Stimulated activated CD8-positive, alpha-beta memory T cell treated with anti-CD3 and anti-CD28 coated beads, Interleukin-15, amount 100 ng/mL, for 1 hour (primary cell): ENCODE data around the gene CASKIN2.

Experiments
- DNase-seq: peaks from one replicate; pipeline ENCODE4 v3.0.0-alpha.2; 2020; ENCODE audit warnings: low read depth

CASKIN2 gene

DNA sequence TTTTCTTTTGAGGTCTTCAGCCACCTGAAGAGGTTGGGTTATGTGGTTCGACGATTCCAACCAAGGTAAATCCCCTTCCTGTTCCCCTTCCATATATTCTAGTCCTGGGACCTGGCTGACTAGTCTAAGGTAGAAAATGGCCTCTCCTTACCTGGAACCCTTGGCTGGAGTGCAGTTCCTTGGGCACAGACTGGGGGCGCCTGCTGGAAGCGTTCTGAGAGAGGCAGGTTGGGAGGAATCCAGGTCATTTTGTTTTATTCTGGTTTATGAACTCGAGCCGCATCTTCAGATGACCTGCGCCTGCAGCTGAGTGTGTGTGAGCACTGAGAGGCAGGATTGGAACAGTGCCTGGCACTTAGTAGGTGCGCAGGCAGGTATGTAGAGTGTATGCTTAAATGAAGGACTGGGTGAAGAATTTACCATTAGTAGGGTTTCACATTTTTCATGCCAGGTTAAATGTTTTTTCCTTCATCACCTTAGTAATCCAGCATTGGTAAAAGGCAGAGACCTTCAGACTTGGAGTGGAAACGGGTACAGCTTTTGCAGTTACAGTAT lies 3.7 kb upstream of the CASKIN2 start:
- no peak for DNase-seq

DNA sequence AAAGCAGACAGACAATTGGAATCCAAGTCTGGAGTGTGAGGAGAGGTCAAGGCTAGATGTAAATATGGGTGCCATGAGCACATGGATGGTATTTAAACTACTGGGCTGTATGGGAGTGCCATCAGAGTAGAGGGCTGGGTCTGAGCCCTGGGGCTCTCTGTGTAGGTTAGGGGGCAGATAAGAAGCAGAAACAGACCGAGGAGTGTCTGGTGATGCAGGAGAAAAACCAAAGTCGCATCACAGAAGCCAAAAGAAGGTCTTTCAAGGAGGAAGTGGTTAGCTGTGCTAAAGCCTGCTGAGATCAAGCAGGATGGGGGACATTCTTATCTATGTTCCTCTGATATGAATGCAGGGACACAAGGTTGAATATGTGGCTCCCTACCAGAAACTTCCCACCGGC lies 2.9 kb upstream of the CASKIN2 start:
- no peak for DNase-seq

DNA sequence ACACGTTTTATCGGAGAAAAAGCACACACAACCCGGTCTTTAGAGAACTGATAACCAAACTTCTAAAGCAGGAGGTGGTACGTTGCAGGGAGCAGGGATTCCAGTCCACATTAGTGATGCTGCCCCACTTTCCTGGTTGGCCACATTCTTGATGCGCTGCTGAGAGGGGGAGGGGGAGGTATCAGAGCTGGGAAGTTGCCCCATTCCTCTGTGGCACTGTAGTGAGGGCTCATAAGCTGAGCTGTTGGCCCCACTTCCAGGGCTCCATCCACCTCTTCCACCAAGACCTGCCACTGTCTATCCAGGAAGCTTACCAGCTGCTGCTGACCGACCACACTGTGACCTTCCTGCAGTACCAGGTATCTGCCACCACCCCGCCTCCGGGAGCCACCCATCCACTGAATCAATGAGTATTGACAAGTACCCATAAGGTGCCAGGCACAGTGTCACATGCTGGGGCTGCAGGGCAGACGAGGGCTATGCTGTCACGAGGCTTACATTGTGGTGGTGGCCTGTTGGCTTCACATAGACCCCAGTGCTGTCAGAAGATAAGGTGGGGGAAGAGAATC lies 2.0 kb upstream of the CASKIN2 start:
- no peak for DNase-seq

DNA sequence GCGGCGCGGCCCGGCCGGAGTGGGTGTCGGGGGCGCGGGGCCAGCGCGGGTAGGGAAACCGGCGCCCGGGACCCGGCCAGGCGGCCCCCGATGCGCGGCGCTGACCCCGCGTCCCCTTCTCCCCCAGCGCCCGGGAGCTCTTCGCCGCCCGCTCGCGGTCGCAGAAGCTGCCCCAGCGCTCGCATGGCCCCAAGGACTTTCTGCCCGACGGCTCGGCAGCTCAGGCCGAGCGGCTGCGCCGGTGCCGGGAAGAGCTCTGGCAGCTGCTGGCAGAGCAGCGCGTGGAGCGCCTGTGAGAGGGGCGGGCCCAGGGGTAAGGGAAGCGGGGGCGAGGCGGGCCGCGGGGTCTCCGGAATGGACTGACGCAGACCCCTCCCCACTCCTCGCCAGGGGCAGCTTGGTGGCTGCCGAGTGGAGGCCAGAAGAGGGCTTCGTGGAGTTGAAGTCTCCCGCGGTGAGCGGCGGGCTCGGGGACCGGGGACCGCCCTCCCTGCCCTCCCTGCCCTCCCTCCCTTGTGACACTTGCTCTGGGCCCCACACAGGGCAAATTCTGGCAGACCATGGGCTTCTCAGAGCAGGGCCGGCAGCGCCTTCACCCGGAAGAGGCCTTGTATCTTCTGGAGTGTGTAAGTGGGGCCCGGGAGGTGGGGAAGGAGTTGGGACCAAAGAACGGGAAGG lies 1.4 kb upstream of the CASKIN2 start:
- no peak for DNase-seq

DNA sequence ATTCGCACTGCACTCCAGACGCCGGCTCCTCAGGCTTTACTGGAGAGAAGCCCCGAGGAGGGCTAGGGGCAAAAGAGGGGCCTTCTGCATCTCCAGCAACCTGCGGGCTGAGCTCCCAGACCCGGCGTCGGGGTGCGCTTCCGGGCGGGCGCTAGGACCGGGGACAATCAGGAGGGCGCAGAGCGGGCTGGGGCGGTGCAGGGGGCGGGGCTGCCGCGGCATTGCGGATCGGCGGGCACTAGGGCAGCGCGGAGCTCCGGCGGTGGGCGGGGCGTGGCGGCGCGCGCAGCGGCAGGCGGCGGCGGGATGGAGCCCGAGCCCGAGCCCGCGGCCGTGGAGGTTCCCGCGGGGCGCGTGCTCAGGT lies 900 bp upstream of the CASKIN2 start, which contains the start of gene TSEN54:
Gene TSEN54, plus strand, starts transcription at position 274 of the 364 bp plus-strand sequence. Its CDS starts 33 bp downstream, at position 307.
- peak; percentile 88 for DNase-seq

DNA sequence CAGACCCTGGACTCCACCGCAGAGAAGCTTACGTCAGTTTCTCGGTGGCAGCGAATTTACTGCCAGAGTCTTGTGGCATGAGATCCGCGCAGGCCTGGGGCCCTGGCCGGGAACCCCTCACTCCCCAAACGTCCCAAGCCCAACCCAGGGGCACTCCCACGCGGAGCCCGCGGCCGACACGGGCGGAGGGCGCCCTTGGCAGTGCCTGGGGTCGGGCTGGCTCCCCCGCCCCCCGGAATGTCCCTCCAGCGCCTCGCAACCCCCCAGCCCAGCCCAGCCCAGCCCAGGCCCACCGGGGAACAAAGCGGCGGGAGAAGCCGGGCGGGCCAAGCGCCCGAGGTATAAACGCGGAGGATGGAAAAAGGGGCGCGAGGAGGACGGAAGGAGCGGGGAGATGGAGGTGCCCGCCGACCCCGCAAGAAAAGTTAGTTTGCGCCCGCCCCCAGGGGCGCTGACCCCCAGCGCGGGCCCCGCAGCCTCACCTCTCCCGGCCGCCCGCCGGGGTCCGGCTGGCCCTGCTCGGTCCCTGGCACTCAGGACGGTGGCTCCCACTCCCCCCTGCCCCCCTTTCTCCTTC lies 330 bp downstream of the CASKIN2 start:
- no peak for DNase-seq

DNA sequence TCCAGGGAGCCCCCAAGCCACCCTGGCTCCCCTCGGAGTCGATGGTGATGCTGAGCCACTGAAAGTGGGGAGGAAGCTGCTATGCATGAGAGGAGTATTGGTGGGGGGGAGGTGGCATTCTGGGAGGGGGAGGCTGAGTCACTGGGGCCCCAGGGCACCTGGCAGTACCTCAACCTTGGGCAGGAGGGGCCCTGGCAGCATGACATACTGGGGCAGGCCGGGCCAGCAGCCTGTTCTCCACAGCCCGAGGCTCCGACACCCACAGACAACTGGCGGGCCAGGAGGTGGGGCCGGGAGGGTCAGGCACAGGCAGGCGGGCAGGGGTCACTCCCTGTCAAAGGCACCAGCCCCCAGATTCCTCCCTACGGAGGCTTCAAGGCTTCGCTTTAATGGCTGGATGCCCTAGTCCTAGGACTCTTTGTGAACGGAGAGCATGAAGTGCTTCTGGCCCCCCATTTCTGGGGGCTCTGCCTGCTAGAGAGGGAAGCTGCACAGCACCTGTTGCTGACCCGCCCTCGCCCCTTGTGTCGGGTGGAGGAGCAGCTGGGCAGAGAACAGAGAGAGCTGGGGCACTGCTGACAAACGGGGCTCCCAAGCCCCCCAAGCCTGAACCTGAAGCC lies 928 bp downstream of the CASKIN2 start:
- DNase-seq = no peak

DNA sequence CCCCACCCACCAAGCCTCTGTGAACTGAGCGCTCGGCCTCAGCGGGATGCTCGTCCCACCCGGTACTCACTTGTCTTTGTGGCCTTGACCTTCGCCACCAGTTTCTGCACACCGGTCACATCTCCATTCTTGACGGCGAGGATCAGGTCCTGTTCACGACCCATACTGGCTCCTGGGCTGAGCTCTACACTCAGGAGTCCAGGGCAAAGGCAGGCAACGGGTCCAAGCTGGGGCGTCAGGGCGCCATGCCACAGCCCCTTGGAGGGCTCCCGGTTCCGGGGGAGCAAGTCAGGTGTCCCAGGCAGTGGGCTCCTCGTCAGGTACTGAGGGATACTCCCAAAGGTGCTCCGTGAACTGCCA lies 1.7 kb downstream of the CASKIN2 start:
- no peak for DNase-seq

DNA sequence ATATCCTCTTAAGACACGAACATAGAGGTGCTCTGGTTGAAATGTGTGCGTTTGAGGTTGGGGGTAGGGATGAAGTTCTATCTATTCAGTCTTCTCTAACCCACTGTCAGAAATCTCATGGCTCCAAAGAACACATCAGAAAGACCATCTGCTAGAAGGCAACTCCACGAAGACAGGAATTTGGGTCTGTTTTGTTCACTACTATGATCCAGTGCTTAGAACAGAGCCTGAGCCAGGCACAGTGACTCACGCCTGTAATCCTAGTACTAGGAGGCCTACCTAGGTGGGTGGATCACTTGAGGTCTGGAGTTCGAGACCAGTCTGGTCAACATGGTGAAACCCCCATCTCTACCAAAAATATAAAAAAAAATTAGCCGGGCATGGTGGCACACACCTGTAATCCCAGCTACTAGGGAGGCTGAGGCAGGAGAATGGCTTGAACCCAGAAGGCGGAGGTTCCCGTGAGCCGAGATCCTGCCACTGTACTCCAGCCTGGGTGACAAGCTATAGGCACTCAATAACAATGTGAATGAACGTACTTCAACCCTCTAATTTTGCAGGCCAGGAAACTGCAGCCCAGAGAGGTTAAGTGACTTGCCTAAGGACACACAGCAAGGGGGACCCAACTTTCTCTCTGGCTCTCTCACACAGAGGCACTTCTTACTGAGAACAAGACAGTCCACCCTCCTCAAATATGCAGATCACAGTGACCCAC lies 2.3 kb downstream of the CASKIN2 start:
- DNase-seq = no peak

DNA sequence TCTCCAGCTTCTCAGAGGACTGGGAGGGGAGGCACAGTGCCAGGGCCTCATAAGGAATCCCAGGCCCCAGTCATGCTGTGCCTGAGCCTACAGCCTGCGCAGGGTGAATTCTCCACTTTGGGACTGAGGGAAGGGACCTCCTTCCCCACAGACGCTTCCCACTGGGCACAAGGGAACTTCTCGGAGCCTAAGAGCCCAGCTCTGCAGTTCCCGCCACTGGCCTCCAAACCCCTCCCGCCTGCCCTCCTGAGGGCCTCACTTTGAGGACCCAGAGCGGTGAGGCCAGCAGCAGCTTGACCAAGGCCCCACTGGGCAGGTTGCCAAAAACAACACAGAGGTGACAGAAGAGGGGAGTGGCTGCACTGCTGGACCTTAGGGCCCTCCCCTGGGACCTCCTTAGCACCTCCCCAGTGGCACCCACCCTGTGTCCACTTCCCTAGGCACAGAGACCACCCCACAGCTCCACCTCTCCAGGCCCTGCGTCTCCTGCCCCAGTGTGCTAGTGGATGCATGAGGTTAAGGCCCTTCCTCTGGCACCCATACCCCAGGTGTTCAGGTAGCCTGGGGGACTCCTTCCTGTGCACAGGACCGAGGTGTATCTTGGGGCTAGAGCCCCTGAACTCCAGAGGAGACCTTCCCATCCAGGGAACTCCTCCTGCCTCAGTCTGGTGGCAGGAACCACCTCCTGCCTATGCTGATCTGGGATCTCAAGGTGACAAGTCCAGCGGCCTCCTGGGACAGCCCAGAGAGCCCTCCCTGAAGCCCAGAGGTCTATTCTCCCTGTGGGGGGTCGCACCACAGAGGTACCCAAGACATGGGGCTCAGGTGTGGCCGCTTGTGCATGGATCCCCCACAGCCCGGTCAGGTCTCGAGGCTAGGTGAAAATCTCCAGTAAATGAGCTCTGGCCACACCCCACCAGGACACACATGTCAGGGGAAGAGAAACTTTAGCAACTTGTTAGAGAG lies 3.4 kb downstream of the CASKIN2 start:
- no peak for DNase-seq

DNA sequence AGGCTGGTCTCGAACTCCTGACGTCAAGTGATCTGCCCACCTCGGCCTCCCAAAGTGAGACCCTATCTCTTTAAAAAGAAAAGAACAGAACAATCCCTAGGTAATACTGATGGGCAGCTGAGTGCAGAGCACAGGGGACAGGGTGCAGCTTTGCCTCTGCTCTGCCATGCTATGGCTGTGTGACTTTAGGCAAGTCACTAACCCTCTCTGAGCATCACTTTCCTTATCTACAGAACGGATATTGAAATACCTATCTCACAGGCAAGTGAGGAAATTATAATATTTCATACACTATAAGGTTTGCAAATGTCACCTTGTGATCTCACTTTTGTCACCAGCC lies 4.1 kb downstream of the CASKIN2 start:
- no peak for DNase-seq

DNA sequence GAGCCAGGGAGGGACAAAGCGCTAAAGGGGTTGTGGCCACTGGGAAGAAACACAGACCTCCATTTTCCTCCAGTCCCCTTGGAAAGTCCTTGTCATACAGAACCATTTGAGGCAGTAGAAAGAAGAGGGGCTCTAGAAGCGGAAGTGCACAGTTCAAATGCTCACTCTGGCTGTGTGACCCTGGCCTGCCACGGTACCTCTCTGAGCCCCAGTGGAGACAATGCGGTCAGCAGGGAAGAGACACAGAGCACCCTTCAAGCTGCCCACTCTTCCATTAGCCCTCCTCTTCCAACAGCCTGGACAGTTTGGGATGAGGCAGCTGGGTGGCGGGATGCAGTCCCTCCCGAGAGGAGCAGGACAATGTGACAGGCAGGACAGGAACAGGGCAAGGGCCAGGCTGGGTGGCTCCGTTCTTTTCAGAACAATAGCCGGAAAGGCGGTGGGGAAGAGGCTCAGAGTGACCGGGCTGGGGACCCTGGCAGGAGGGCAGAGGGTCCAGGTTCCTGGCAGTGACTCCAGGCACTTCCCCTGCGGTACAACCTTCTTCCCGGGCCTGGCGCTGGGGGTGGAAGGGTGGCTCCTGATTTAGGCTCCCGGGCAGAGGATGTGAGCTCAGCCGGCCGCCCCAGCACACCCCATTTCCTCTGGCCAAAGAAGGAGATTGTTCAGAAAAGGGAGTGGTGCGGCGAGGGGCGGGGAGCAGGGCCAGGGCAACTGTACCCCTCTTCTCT lies 5.6 kb downstream of the CASKIN2 start:
- no peak for DNase-seq

DNA sequence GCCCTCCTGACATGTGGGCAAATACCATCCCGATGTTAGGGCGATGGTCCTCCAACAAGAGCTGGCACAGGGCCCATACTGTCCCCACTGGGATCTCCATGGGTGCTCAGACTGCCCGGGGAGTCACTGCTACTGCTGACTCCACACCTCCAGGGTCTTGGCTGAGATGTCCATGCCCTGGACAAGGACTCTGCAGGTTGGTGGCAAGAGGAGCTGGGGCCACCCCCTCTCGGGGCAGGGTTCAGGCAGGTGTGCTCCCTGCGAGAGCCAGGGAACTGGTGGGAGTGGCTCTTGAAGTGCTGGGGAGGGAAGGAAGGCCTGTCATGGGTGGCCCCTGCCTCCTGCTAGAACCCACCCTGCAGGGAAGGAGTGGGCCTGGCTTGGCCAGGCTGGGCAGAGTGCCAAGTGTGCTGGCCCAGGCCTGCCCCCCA lies 6.4 kb downstream of the CASKIN2 start:
- DNase-seq = no peak

DNA sequence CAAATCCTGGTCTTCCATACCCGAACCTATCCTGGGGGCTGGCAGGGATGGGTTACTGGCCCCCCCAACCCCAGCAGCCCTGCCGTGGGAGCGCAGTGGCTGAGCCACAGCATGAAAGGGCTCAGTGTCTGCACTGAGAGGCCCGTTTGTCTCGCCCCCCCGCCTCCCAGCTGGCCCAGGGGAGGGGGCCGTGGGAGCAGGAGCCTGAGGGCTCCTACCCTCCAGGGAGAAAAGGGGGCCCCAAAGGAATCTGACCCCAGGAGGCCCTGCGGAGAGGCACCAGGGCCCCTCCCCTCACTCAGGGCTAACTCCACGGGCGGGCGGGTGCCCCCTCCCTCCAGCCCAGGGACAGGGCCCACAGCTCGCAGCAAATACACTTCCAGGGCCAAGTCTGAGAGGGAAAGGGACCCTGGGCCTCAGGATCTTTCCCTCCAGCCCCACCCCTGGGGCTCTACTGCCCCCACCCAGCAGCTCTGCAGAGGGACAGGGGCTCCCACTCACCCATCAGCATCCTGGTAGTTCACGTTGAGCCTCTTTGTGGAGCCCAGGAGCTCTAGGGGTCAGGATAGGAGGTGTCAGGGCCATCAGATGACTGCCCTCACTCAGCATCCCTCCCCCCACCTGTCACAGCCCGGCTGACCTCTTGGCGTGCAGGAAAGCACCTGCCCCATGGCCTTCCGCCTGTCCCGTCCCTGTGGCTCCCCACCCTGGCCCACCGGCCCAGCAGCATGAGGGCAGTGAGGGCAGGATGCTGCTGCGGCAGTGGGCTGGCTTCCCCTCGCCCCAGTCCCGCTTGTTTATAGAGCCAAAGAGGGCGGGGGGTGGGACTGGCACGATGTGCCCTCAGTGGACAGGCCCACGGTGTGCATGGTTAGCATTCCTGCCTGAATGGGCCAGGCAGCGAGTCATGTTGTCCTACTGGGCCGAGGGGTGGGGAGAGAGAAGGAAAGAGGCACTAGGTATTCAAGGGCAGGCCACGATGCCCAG lies 7.3 kb downstream of the CASKIN2 start:
- no peak for DNase-seq

DNA sequence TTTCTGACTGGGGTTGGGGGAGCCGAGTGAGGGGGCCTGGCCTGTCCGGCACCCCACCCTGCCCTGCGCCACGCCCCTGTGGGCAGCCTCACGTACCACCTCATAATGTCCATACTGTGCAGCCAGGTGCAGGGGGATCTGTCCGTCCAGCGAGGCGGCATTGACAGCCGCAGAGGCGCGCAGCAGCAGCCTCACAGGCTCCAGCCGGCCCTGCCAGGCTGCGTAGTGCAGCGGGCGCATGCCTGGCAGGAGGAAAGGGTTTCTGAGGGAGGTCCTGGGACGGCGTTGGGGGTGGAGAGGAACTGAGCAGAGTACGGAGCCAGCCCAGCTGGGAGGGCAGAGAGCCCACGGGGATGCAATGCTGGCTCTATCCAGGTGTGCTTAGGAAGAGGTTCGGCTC lies 8.4 kb downstream of the CASKIN2 start:
- no peak for DNase-seq

DNA sequence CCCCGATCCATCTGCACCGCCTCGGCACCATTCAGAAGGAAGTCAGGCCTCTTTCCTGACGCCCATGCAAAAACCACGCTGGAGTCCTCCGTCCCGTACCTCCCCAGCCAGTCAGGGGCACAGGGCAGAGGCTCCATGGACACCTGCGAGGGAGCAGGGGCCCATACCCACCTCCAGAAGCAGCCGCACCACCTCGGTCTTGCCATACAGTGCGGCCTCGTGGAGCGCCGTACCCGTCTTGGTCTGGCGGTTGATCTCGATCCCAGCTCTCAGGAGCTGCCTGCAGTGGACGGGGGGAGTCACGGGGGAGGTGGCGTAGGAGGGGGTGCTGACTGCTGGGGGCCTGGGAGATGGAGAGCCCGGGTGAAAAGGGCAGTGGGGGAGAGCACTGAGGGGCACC lies 9.2 kb downstream of the CASKIN2 start:
- no peak for DNase-seq

DNA sequence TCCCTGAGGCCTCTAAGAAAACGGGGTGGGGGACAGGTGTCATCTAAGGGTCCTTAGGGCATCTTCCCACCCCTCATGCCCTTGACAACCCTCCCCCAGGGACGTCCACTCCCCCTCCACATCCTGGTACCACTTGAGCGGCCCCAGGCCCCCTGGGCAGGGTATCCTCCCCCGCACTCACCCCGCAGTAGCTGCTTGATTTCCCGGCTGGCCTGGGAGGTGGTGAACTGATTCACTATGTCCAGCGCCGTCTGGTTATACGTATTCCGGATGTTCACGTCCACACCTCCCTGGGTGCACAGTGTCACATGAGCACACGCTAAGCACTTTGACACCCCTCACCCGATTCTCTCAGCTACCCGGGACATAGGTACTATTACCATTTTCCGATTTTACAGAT lies 9.7 kb downstream of the CASKIN2 start:
- no peak for DNase-seq

DNA sequence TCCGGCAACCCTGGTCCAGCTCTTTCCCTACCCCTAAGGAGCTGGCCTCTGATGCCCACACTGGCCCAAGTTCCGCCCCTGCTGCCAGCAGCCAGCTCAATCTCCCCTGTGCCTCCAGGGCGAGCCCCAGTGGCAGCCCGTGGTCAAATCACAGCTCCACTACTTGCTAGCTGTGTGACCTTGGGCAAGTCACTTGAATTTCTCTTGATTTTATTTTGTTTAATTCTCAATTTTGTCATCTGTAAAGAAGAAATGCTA lies 10.3 kb downstream of the CASKIN2 start:
- DNase-seq = no peak

DNA sequence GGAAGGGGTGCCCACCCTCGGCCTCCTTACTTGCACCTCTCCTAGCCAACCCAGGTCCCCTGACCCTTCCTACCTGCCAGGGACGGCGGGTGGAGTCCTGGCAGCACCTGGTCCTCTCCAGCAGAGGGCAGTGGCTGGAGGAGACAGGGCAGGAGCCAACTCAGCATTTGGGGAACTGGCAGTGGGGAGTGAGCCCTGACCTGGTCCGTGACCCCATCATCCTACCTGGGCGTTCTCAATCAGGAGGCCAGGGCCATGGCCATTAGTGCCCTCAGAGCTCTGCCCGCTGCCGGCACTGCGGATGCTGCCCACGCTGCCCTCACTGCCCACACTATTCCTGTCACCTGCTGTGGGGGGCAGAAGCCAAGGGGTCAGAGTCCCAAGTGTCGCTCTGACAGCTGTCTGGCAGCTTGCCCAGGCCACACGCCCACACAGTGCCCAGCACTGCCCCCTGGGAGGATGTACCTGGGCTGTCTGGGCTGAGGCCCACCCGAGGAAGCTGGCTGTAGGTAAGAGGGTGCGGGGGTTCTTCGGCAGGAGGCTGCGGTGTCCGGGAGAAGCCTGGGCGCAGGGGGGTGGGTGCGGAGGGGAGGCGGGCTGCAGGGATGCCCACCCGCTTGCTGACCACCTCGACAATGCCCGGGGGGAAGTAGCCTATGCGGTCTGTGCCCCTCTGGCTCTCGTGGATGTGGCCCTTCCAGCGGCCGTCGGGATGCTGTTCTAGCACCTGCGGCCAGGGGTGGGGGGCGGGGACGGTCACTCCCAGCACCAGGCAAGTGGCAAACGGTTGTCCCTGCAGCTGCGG lies 10.8 kb downstream of the CASKIN2 start:
- no peak for DNase-seq
